Forelimb muscle (tissue), 1 donor: Measurements from ENCODE around the gene KCNS3. TPM values are rescaled to one million over a fixed set of nuclear protein-coding genes. Genes with fewer than 3 reads are reported as not detected.
A peak's percentile ranks its signal among the peaks of the same experiment; 100 is the strongest.

Experiments used
- DNase-seq: peaks from one replicate; pipeline ENCODE4 v3.0.0-alpha.2; 2013; ENCODE audit warnings: low read depth
- polyA plus RNA-seq: library from polyadenylated mRNA; unstranded; fragments of 120-200 nt; gene quantifications from one replicate; pipeline ENCODE4 v1.2.1, GENCODE V29; 2013; ENCODE audit not compliant: insufficient read length

Gene KCNS3
- polyA plus RNA-seq, 1 donor: 6.0 TPM

DNA sequence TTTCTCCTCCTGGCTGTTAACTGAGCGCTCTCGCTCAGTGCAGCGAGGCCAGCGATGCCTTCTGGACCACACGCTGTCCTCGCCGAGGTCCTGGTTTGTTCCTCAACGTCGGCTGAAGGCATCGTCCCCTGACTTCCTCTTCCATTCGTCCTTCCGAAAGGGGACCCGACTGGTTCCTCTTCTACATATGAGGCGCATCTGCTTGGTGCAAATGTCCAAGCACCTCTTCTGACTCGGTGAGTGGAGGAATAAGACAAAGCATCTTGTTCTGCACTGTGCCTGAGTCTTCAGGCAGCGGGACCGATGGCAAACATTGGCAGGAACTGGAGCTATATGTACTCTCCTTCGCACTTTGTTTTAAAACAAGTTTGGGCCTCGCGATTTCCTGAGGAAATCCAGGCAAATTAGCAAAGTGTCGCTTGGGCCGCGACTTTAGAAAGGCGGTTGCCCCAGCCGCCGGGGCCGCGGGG lies 621 bp upstream of the KCNS3 start:
- DNase-seq: no peak

DNA sequence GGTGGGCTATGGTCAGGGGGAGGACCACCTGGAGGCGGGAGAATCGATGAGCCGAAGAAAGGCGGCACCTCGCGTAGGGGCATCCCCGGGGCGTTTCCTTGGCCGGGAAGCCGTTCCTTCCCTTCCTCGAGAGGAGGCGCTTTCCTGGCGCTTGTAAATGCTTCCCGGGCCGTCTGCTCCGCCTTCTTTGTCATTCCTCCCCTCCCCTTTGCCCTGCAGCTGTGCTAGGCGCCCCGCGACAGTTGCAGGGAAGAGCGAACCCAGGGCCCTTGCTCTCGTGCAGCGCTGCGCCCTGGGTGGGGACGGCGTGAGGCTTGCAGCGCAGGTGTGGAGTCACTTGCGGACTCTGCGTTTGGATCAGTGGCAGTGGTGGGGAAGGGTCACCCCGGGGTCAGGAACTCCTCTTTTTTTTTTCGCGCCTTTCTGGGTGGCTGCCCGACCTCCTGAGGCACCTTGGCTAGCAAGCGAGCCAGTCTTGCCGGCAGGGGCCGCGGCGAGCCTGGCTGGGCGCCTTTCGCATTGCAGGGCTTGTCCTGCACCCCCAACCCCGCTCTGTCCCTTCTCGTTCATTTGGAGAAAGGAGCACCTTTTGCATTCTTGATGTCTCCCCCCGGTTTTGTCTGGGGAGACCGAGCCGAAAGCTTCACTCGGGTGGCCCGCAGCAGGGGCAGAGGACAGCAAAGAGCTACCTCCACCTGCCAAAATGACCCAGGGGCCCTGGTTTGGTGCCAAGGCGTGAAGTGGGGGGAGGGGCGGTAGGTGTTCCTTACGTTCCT lies 858 bp downstream of the KCNS3 start:
- DNase-seq: peak; percentile 16

GRCh38 chr2:17879913-17880274 lies 1.4 kb downstream of the KCNS3 start:
- DNase-seq: no peak

- no peak for DNase-seq
These were observed 14.5 kb downstream of the KCNS3 start for GRCh38 chr2:17892770-17893534.

DNA sequence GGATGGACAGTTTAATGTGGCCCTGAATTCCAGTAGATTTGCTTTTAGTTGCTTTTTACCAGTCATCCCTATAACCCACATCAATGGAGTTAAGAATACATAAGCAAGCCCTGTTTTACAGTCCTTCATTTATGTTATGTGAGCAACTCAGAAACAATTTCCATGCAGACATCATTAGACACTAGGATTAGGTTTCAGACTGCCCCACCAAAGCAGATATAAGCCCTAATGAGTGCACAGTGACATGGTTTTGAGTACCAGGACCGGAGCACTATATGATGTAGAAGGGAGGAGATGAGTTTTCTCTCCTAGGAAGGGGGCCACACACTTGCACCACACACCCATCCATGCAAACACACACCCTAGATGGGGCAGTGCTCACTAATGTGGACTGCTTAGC lies 15.5 kb downstream of the KCNS3 start:
- DNase-seq: no peak

- DNase-seq: no peak
These were observed 16.1 kb downstream of the KCNS3 start for GRCh38 chr2:17894556-17894955.

GRCh38 chr2:17899871-17900270 lies 21.4 kb downstream of the KCNS3 start:
- DNase-seq: no peak

- no peak for DNase-seq
These were observed 22.8 kb downstream of the KCNS3 start for GRCh38 chr2:17901246-17901645.

DNA sequence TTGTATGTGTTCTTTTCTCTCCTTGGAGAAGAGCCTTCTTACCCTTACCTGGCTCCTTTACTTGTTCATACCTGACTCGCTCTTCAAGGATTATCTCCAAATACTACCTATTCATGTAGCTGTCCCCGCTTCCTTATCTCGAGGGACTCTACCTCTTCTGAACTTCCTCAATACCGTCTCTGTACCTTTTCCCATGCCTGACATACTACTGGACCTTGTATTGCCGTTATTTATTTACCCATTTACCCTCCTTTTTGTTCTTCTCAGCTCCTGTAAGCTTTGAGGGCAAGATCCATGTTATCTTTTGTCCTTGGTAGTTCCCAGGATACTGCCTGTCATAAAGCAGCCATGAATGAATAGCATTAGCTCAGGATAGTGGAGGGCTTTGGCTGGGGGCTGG lies 32.5 kb downstream of the KCNS3 start:
- DNase-seq: no peak

DNA sequence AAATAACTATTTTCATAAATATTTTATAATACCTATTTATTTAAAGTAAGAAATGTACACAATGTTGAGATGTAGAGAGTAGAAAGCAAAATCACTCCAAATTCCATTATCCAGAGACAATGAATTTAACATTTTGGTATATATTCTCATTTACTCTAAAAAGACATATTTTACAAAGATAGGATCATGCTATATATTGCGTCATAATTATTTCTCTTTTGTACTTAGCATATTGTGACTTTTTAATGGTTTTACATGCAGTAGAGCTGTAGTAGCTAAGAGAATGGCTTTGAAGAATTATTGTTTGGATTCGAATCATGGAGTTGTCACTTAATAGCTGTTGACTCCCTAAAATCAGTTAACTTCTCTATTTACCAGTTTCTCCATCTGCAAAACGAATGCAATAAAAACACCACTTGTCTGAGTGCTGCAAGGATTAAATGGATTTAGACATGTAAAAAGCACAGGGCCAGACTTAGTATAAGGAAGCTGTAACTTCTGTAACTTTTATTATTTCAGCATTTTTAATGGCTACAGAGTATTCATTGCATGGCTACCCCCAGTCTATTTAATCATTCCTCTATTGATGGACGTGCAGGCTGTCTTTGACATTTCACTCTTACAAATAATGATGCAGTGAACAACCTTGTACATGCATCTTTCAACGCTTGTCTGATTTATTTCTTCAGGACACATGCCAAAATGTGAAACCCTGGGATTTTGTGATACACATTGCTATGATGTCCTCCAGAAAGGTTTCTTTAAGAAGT lies 33.2 kb downstream of the KCNS3 start:
- DNase-seq: no peak

GRCh38 chr2:17912266-17912691 lies 33.8 kb downstream of the KCNS3 start:
- DNase-seq: no peak

- no peak for DNase-seq
These were observed 36.6 kb downstream of the KCNS3 start for GRCh38 chr2:17915099-17915498.

GRCh38 chr2:17915811-17916518 lies 37.5 kb downstream of the KCNS3 start:
- no peak for DNase-seq

DNA sequence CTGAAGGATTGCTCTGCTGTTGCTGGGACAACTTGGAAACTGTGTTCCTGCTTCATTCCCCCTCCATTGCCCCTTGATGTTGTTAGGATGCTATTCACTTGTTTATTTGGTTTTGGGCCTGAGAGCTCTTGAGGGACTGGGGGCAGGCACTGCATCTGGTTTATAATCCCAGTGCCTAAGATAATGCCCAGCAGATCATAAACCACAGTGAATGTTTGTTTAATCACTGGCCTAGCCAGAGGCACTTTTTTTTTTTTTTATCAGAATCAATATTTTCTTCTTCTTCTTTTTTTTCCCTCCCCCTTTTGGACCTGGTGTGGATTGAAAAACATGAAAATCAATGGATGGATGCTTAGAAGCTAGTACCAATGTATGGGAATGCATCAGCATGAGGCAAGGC lies 38.1 kb downstream of the KCNS3 start:
- DNase-seq: no peak

GRCh38 chr2:17918789-17919188 lies 40.3 kb downstream of the KCNS3 start:
- DNase-seq: no peak

GRCh38 chr2:17930773-17931172 lies 52.3 kb downstream of the KCNS3 start:
- no peak for DNase-seq

- DNase-seq: no peak
These were observed 54.8 kb downstream of the KCNS3 start for GRCh38 chr2:17933256-17933655.

GRCh38 chr2:17934721-17935120 lies 56.3 kb downstream of the KCNS3 start:
- DNase-seq: no peak

- no peak for DNase-seq
These were observed 56.9 kb downstream of the KCNS3 start for GRCh38 chr2:17935242-17935885.

DNA sequence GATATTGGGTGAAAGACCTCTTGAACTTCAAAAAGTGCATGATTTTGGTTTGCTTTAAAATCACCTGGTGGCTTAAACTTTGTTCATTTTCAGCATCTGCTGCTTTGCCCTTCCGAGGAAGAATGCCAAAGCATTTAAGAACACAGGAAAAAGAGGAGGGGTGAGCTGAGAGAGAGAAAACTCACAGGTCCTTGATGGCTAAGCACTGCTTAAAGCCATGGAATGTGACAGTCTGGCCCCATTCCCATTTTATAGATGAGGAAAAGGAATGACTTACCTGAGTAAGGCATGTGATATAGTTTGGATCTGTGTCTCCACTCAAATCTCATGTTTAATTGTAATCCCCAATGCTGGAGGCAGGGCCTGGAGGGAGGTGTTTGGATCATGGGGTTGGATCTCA lies 58.1 kb downstream of the KCNS3 start:
- DNase-seq: no peak

GRCh38 chr2:17940091-17940630 lies 61.7 kb downstream of the KCNS3 start:
- DNase-seq: no peak
